ENCODE results near the gene RUFY1.

Gene RUFY1

GRCh38 chr5:179559284-179560252, 9.2 kb downstream of the RUFY1 start:
- peaks cover 20% of the 10 kb centered on the region for H3K4me1 Mint-ChIP-seq (ENCODE audit: low read depth)
- H3K27me3 Mint-ChIP-seq (ENCODE audit: low read depth): no peaks in the 10 kb centered on the region
- peak overlapping the region; percentile 90 for H3K4me3 Mint-ChIP-seq
- no peaks in the 10 kb centered on the region for H3K9me3 Mint-ChIP-seq
- peak overlapping the region; percentile 88 for H3K27ac Mint-ChIP-seq
- peaks cover 14% of the 10 kb centered on the region for H3K36me3 Mint-ChIP-seq (ENCODE audit: low read depth)

GRCh38 chr5:179564526-179564925, 14.2 kb downstream of the RUFY1 start:
- Mint-ChIP-seq H3K27ac (no peak overlapping the region), H3K36me3 (ENCODE audit: low read depth) (peaks cover 21% of the 10 kb centered on the region)

GRCh38 chr5:179568721-179569120, 18.4 kb downstream of the RUFY1 start:
- Mint-ChIP-seq H3K27me3 (ENCODE audit: low read depth) (no peaks in the 10 kb centered on the region), H3K9me3 (no peaks in the 10 kb centered on the region), H3K4me3 (no peak overlapping the region), H3K4me1 (ENCODE audit: low read depth) (peaks cover 2% of the 10 kb centered on the region), H3K36me3 (ENCODE audit: low read depth) (peaks cover 20% of the 10 kb centered on the region), H3K27ac (no peak overlapping the region)

More at GRCh38 chr5:179564526-179564925, 14.2 kb downstream of the RUFY1 start:
- H3K4me1 Mint-ChIP-seq (ENCODE audit: low read depth): peaks cover 7% of the 10 kb centered on the region
- no peaks in the 10 kb centered on the region for H3K27me3 Mint-ChIP-seq (ENCODE audit: low read depth)
- no peak overlapping the region for H3K4me3 Mint-ChIP-seq
- H3K9me3 Mint-ChIP-seq: no peaks in the 10 kb centered on the region

DNA sequence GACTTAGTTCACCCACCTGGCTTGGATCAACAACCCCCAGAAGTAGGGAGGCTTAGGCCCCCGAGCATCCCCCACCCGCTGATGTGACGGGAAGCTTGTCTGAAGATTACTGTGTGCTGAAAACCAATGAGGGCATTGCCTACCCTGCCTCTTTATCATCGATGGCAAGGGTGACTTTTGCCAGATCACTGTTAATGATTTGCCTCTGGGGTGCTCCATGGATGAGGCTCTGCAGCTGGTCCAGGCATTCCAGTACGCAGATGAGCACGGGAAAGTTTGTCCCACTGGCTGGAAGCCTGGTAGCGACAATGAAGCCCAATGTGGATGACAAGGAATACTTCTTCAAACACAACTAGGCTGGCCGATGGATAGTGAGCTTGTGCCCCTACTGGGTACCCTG, 22.0 kb downstream of the RUFY1 start:
- Mint-ChIP-seq H3K27ac (no peak overlapping the region), H3K4me1 (ENCODE audit: low read depth) (peaks cover 2% of the 10 kb centered on the region), H3K4me3 (no peak overlapping the region), H3K36me3 (ENCODE audit: low read depth) (peaks cover 18% of the 10 kb centered on the region), H3K27me3 (ENCODE audit: low read depth) (no peaks in the 10 kb centered on the region), H3K9me3 (no peaks in the 10 kb centered on the region)

- no peaks in the 10 kb centered on the region for H3K27me3 Mint-ChIP-seq (ENCODE audit: low read depth)
- H3K4me3 Mint-ChIP-seq: no peak overlapping the region
- H3K36me3 Mint-ChIP-seq (ENCODE audit: low read depth): peaks cover 13% of the 10 kb centered on the region
- H3K4me1 Mint-ChIP-seq (ENCODE audit: low read depth): no peaks in the 10 kb centered on the region
- no peak overlapping the region for H3K27ac Mint-ChIP-seq
- no peaks in the 10 kb centered on the region for H3K9me3 Mint-ChIP-seq
These were observed 27.1 kb downstream of the RUFY1 start for GRCh38 chr5:179577286-179577960.

- H3K27me3 Mint-ChIP-seq (ENCODE audit: low read depth): no peaks in the 10 kb centered on the region
- no peak overlapping the region for H3K4me3 Mint-ChIP-seq
- H3K27ac Mint-ChIP-seq: no peak overlapping the region
- H3K9me3 Mint-ChIP-seq: no peaks in the 10 kb centered on the region
- no peaks in the 10 kb centered on the region for H3K4me1 Mint-ChIP-seq (ENCODE audit: low read depth)
- H3K36me3 Mint-ChIP-seq (ENCODE audit: low read depth): peaks cover 14% of the 10 kb centered on the region
These were observed 35.6 kb downstream of the RUFY1 start for GRCh38 chr5:179585941-179586401.

DNA sequence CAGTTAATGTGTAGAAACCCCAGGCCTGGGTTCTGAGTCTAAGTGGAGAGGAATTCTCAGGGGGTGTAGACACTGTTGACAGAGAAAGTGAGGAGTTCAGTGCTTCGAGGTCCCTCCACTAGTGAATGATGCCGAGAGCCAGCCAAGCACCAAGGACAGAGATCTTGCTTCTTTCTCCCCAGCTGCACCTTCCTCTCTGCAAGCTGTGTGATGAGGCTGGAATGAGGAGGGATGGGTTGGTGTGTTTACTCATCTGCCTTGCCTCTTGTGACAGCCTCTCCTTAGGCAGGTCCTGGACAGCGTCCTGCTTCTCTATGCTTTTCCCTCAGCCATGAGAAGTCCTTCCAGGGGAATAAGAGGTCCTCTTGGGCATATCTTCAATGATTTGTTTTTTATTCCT, 37.8 kb downstream of the RUFY1 start:
- Mint-ChIP-seq H3K36me3 (ENCODE audit: low read depth) (peaks cover 21% of the 10 kb centered on the region), H3K27ac (no peak overlapping the region), H3K9me3 (no peaks in the 10 kb centered on the region), H3K4me1 (ENCODE audit: low read depth) (no peaks in the 10 kb centered on the region), H3K4me3 (no peak overlapping the region), H3K27me3 (ENCODE audit: low read depth) (no peaks in the 10 kb centered on the region)

GRCh38 chr5:179595916-179596315, 45.6 kb downstream of the RUFY1 start:
- Mint-ChIP-seq H3K4me1 (ENCODE audit: low read depth) (no peaks in the 10 kb centered on the region), H3K36me3 (ENCODE audit: low read depth) (peaks cover 35% of the 10 kb centered on the region), H3K9me3 (no peaks in the 10 kb centered on the region), H3K27me3 (ENCODE audit: low read depth) (no peaks in the 10 kb centered on the region), H3K4me3 (no peak overlapping the region), H3K27ac (no peak overlapping the region)

- H3K4me1 Mint-ChIP-seq (ENCODE audit: low read depth): no peaks in the 10 kb centered on the region
These were observed 46.1 kb downstream of the RUFY1 start for GRCh38 chr5:179596421-179596820.

DNA sequence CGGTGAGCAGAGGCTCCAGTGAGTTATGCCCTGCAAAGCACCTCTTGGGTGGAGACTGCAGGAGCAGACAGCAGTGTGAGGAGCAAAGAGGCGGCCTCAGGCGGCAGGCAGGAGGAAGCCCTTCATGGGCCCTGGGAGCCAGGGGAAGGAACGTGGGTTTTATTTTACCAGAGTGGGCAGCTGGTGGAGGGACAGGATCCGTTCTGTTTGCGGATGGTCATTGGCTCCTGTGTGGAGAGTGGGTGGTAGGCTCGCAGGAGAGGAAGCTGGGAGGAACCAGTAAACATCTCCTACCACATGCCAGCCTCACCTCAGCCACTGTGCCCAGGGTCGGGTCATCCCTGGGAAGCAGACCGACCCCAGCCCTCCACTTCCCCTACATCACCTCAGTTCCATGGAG, 48.7 kb downstream of the RUFY1 start:
- no peaks in the 10 kb centered on the region for H3K9me3 Mint-ChIP-seq
- no peak overlapping the region for H3K4me3 Mint-ChIP-seq
- no peak overlapping the region for H3K27ac Mint-ChIP-seq
- H3K4me1 Mint-ChIP-seq (ENCODE audit: low read depth): no peaks in the 10 kb centered on the region
- H3K36me3 Mint-ChIP-seq (ENCODE audit: low read depth): peaks cover 20% of the 10 kb centered on the region
- no peaks in the 10 kb centered on the region for H3K27me3 Mint-ChIP-seq (ENCODE audit: low read depth)

More at GRCh38 chr5:179596421-179596820, 46.1 kb downstream of the RUFY1 start:
- Mint-ChIP-seq H3K36me3 (ENCODE audit: low read depth) (peaks cover 34% of the 10 kb centered on the region), H3K27ac (no peak overlapping the region), H3K27me3 (ENCODE audit: low read depth) (no peaks in the 10 kb centered on the region), H3K4me3 (no peak overlapping the region), H3K9me3 (no peaks in the 10 kb centered on the region)

DNA sequence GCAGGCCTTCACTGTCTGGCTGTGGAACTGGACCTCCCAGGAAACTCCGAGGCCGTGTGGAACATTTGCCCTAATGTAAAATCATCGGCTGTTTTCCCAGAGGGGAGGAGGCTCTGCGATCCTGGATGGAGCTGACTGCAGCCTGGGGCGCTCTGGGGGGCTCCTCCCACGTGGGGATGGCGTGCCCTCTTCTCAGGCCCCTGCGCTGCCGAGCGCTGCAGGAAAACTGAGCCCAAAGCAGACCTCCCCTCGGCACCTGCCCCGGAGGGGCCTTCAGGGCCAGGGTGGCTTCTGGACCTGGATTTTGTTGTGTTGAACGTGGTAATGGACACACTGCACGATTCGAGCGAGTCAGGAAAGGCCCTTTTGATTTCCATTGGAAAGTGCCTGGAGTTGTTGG, 49.2 kb downstream of the RUFY1 start:
- no peaks in the 10 kb centered on the region for H3K27me3 Mint-ChIP-seq (ENCODE audit: low read depth)
- H3K9me3 Mint-ChIP-seq: no peaks in the 10 kb centered on the region
- no peaks in the 10 kb centered on the region for H3K4me1 Mint-ChIP-seq (ENCODE audit: low read depth)
- H3K4me3 Mint-ChIP-seq: no peak overlapping the region
- H3K27ac Mint-ChIP-seq: no peak overlapping the region
- peaks cover 17% of the 10 kb centered on the region for H3K36me3 Mint-ChIP-seq (ENCODE audit: low read depth)

DNA sequence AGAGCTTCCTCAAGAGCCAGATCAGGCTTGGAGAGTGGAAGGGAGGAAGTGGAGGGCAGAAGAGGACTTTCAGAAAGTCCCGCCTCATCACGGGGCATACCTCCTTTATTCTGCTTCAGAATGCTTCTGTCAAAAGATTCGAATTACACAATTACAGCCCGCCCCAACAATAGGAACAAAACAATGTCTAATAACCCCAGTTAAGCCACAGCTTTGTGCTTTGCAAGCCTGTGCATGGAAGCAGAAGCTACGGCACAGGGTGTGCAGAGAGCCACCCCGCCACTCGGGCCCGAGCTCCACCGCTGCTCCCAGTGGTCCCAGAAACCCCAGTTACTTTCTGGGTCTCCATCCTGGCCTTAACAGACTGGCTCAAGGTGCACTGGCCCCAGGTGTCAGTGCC, 49.6 kb downstream of the RUFY1 start:
- peaks cover 17% of the 10 kb centered on the region for H3K36me3 Mint-ChIP-seq (ENCODE audit: low read depth)
- no peak overlapping the region for H3K4me3 Mint-ChIP-seq
- no peaks in the 10 kb centered on the region for H3K27me3 Mint-ChIP-seq (ENCODE audit: low read depth)
- no peak overlapping the region for H3K27ac Mint-ChIP-seq
- no peaks in the 10 kb centered on the region for H3K9me3 Mint-ChIP-seq
- no peaks in the 10 kb centered on the region for H3K4me1 Mint-ChIP-seq (ENCODE audit: low read depth)

GRCh38 chr5:179601871-179602625, 51.7 kb downstream of the RUFY1 start:
- Mint-ChIP-seq H3K27me3 (ENCODE audit: low read depth) (no peaks in the 10 kb centered on the region), H3K36me3 (ENCODE audit: low read depth) (peaks cover 12% of the 10 kb centered on the region), H3K4me1 (ENCODE audit: low read depth) (no peaks in the 10 kb centered on the region), H3K9me3 (no peaks in the 10 kb centered on the region), H3K4me3 (no peak overlapping the region), H3K27ac (no peak overlapping the region)

- no peaks in the 10 kb centered on the region for H3K27me3 Mint-ChIP-seq (ENCODE audit: low read depth)
- H3K27ac Mint-ChIP-seq: no peak overlapping the region
- H3K36me3 Mint-ChIP-seq (ENCODE audit: low read depth): peaks cover 12% of the 10 kb centered on the region
- no peaks in the 10 kb centered on the region for H3K9me3 Mint-ChIP-seq
- peaks cover 8% of the 10 kb centered on the region for H3K4me1 Mint-ChIP-seq (ENCODE audit: low read depth)
- H3K4me3 Mint-ChIP-seq: no peak overlapping the region
These were observed 53.0 kb downstream of the RUFY1 start for GRCh38 chr5:179603308-179603707.

All from T-helper 1 cell treated with Interleukin-12 subunit alpha and Interleukin-12 subunit beta and Interleukin-4 antibody, amounts not matched to agents 30 μg/mL and 1 μg/mL, for 36 hours (primary cell).